A549 (cell line): ENCODE data around the gene FOXR1. TPM values are rescaled to one million over a fixed set of nuclear protein-coding genes. Genes with fewer than 3 reads are reported as not detected.

ENCODE experiments used
- ATAC-seq, 2 experiments: fragments of 200-7000 bp in 1 of 2; fragments of >200 bp in 1 of 2; cut with Nextera tagmentation in 1 of 2; cut with Tn5 transposase in 1 of 2; 3 replicates each; pipeline versions ENCODE4 v1.8.0 to v1.9.1; 2018 to 2020; ENCODE audit warnings: mild to moderate bottlenecking in 1 of 2, moderate library complexity in 1 of 2
- CTCF ChIA-PET: fragments of 300-600 bp; sonication (Branson Sonifier 250); formaldehyde crosslinking; extraction: SDS; loops from one replicate; lab custom pipeline; 2021; ENCODE audit warnings: antibody characterized with exemption, inconsistent platforms; lab: Yijun Ruan, JAX
- POLR2A ChIA-PET: fragments of 350-600 bp; formaldehyde crosslinking; extraction: SDS; loops from one replicate; lab custom pipeline; 2021; ENCODE audit warnings: antibody characterized with exemption, inconsistent platforms; lab: Yijun Ruan, JAX
- DNase-seq, 2 experiments: peaks; one replicate each; pipeline versions ENCODE4 v3.0.0 to v3.0.0-alpha.2; 2011 to 2016; ENCODE audit warnings: low read depth in 1 of 2, low spot score in 1 of 2
- FAIRE-seq: peaks from 2 replicates; lab custom pipeline; 2011; peaks lifted over from hg19 to GRCh38; lab: Jason Lieb, UNC
- H3K27ac ChIP-seq, 2 experiments: fragments of >200 bp; sonication (Bioruptor Twin); formaldehyde crosslinking; 3 replicates each; pipeline ENCODE4 v1.5.1; 2016 to 2017
- H3K4me1 ChIP-seq: fragments of >200 bp; sonication (Bioruptor Twin); formaldehyde crosslinking; 3 replicates; pipeline ENCODE4 v1.6.1; 2016
- H3K4me2 ChIP-seq: fragments of >200 bp; sonication (Bioruptor Twin); formaldehyde crosslinking; 3 replicates; pipeline ENCODE4 v1.6.1; 2016
- H3K4me3 ChIP-seq: fragments of >200 bp; sonication (Bioruptor Twin); formaldehyde crosslinking; 3 replicates; pipeline ENCODE4 v1.5.1; 2016
- H3K9me3 ChIP-seq: fragments of >200 bp; sonication (Bioruptor Twin); formaldehyde crosslinking; 3 replicates; pipeline ENCODE4 v1.6.1; 2016
- BHLHE40 ChIP-seq: IDR thresholded peaks from 2 replicates; pipeline ENCODE4 v1.6.1; 2012; ENCODE audit warnings: low read depth, low read length, inconsistent platforms
- CBX2 ChIP-seq: fragments of 200-600 bp; sonication (generic); IDR thresholded peaks from 2 replicates; pipeline ENCODE4 v1.6.1; 2016; ENCODE audit warnings: low read depth, mild to moderate bottlenecking, borderline replicate concordance
- CHD2 ChIP-seq: fragments of 150-350 bp; IDR thresholded peaks from 2 replicates; pipeline ENCODE4 v1.6.1; 2014; ENCODE audit warnings: low read length; ENCODE audit not compliant: partially characterized antibody
- E2F6 ChIP-seq: IDR thresholded peaks from 2 replicates; pipeline ENCODE4 v1.6.1; 2012; ENCODE audit warnings: low read depth, borderline replicate concordance
- ELK1 ChIP-seq: fragments of 150-350 bp; IDR thresholded peaks from 2 replicates; pipeline ENCODE4 v1.6.1; 2014; ENCODE audit warnings: low read depth, mild to moderate bottlenecking, low read length
- EP300 ChIP-seq, 2 experiments: fragments of >200 bp; sonication (Bioruptor Twin); formaldehyde crosslinking; IDR thresholded peaks; 2 replicates in 1 of 2; 3 replicates in 1 of 2; pipeline ENCODE4 v1.6.1; 2016 to 2017
- FOXS1 ChIP-seq: fragments of 250-450 bp; sonication (Bioruptor Pico); IDR thresholded peaks from 2 replicates; pipeline ENCODE4 v1.5.0; 2020; ENCODE audit warnings: mild to moderate bottlenecking, moderate library complexity
- HDAC2 ChIP-seq: fragments of 200-600 bp; sonication (generic); IDR thresholded peaks from 2 replicates; pipeline ENCODE4 v1.6.1; 2016
- HOXA7 ChIP-seq: fragments of 250-450 bp; sonication (Bioruptor Pico); IDR thresholded peaks from 2 replicates; pipeline ENCODE4 v1.5.0; 2020; ENCODE audit warnings: mild to moderate bottlenecking, moderate library complexity
- KDM1A ChIP-seq: fragments of 200-600 bp; sonication (generic); IDR thresholded peaks from 2 replicates; pipeline ENCODE4 v1.6.1; 2016; ENCODE audit warnings: low read depth, mild to moderate bottlenecking
- POLR2AphosphoS2 ChIP-seq: conservative IDR thresholded peaks from 2 replicates; pipeline ENCODE4 v1.6.1; 2012; ENCODE audit warnings: low read length, improper control_type of control experiment, inconsistent platforms
- RNF2 ChIP-seq: fragments of 200-600 bp; sonication (generic); IDR thresholded peaks from 2 replicates; pipeline ENCODE4 v1.6.1; 2016; ENCODE audit warnings: low read depth, mild to moderate bottlenecking, antibody characterized with exemption, moderate library complexity, borderline replicate concordance
- SREBF2 ChIP-seq: fragments of 450-650 bp; IDR thresholded peaks from 2 replicates; pipeline ENCODE4 v1.6.1; 2014; ENCODE audit warnings: mild to moderate bottlenecking, moderate library complexity
- TFCP2L1 ChIP-seq: fragments of 250-450 bp; sonication (Bioruptor Pico); IDR thresholded peaks from 2 replicates; pipeline ENCODE4 v1.5.0; 2021; ENCODE audit warnings: mild to moderate bottlenecking
- TP53 ChIP-seq: fragments of 250-450 bp; sonication (Bioruptor Pico); IDR thresholded peaks from 2 replicates; pipeline ENCODE4 v1.5.0; 2021; ENCODE audit warnings: mild to moderate bottlenecking, moderate library complexity
- ZC3H11A ChIP-seq: fragments of 450-650 bp; IDR thresholded peaks from 2 replicates; pipeline ENCODE4 v1.6.1; 2014; ENCODE audit warnings: antibody characterized with exemption, mild to moderate bottlenecking
- ZFP36 ChIP-seq: fragments of 450-650 bp; IDR thresholded peaks from 2 replicates; pipeline ENCODE4 v1.6.1; 2014; ENCODE audit warnings: borderline replicate concordance; ENCODE audit not compliant: partially characterized antibody
- ZSCAN20 ChIP-seq: fragments of 250-450 bp; sonication (Bioruptor Pico); IDR thresholded peaks from 2 replicates; pipeline ENCODE4 v1.8.0; 2022; ENCODE audit warnings: mild to moderate bottlenecking, moderate library complexity
- WGBS: methylation state at CpG from one replicate; pipeline ENCODE4 v1.1.6; 2017; ENCODE audit errors: missing lambda C conversion rate; 5-methylcytosine and 5-hydroxymethylcytosine counted together
- polyA plus RNA-seq, 4 experiments: library from polyadenylated mRNA; depleted of rRNA in 3 of 4; stranded (reverse); fragments of >200 nt; fragmentation: RNase III in 1 of 4; extraction: RNeasy Plus Mini Kit Qiagen cat#74134 plus additional on column Dnase treatment in 1 of 4; gene quantifications; 2 replicates in 3 of 4; 3 replicates in 1 of 4; pipeline ENCODE4 v1.2.3, GENCODE V29; 2011 to 2017
- TF ChIP-seq, protein P1 (sequence below): IDR thresholded peaks from 2 replicates; pipeline ENCODE4 v1.6.1; 2012
- TF ChIP-seq, protein P2 (sequence below): fragments of 200-600 bp; sonication (generic); IDR thresholded peaks from 2 replicates; pipeline ENCODE4 v1.6.1; 2016; ENCODE audit warnings: antibody characterized with exemption, mild to moderate bottlenecking, moderate library complexity

Gene FOXR1
- polyA plus RNA-seq, 2 of the 4 experiments (the other 2 are of a cell fraction), result not detected

DNA sequence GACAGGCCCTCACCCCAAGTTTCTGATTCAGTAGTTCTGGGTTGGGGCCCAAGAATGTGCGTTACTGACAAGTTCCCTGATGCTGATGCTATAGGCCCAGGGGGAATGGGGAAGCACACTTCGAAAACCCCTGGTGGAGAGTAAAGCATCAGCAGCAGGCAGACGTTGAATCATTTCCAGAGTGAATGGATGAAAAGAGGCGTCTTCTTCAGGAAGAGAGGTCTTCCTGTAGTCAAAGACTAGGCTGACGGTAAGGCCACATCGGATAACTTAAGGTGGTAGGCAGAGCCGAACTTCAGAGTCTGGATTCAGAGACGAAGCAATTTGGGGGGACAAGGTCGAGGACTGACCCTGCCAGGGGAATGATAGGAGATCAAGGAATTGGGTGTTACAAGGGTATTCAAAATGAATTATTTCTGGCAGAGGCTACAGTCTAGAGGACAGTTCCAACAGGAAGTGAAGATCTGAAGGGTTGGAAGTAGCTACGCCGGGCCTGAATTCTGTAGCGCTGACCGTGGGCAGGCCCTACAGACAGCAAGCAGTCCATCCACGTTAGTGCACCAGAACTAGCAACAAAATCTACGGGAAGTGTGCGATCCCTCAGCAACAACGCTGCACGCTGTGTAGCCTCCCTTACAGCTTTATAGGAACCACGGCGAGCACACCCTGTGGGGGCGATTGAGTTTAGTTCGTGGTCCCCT, 25.5 kb downstream of the FOXR1 start:
- ChIA-PET CTCF (interaction anchor here (1.2 to 1.4 kb wide), 2 partner anchors 34 to 59 kb away, joined by 4 to 5 read pairs; no protein-coding TSS in a partner anchor), POLR2A (interaction anchor here (0.6 to 2.3 kb wide), 2 partner anchors 21 to 102 kb away, joined by 3 to 10 read pairs; partner anchors contain the start of genes RPS25 and TRAPPC4)
- DNase-seq (peak; percentile 40 to 65), FAIRE-seq (no peak), ATAC-seq (peak; percentile 52 to 56; a peak in 5 of 6 replicates)
- no peaks in the 10 kb centered on the region for H3K9me3 ChIP-seq
- peaks cover 28% of the 10 kb centered on the region for H3K4me1 ChIP-seq
- H3K4me3 ChIP-seq, result peak overlapping the region; percentile 97
- TF ChIP-seq BHLHE40, result no peak
- no peak for TF ChIP-seq FOXS1 (CRISPR knock-in tag)
- no peak for TF ChIP-seq POLR2AphosphoS2
- no peak for TF ChIP-seq E2F6
- TF ChIP-seq CHD2, result no peak
- TF ChIP-seq ZC3H11A, result no peak
- TF ChIP-seq HOXA7 (CRISPR knock-in tag), result no peak
- no peak for TF ChIP-seq TP53 (CRISPR knock-in tag)
- no peak for TF ChIP-seq SREBF2
- TF ChIP-seq KDM1A, result no peak
- TF ChIP-seq EP300 (IDR thresholded peaks at IDR 0.05), result no peak
- no peak for TF ChIP-seq HDAC2
- TF ChIP-seq TFCP2L1, result no peak
- no peak for TF ChIP-seq RNF2
- no peak for TF ChIP-seq CBX2
- no peak for TF ChIP-seq ELK1
- no peak for TF ChIP-seq ZFP36
- TF ChIP-seq, protein P1, sequence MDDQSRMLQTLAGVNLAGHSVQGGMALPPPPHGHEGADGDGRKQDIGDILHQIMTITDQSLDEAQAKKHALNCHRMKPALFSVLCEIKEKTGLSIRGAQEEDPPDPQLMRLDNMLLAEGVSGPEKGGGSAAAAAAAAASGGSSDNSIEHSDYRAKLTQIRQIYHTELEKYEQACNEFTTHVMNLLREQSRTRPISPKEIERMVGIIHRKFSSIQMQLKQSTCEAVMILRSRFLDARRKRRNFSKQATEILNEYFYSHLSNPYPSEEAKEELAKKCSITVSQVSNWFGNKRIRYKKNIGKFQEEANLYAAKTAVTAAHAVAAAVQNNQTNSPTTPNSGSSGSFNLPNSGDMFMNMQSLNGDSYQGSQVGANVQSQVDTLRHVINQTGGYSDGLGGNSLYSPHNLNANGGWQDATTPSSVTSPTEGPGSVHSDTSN, result no peak
- TF ChIP-seq ZSCAN20 (CRISPR knock-in tag), result no peak
- TF ChIP-seq, protein P2, sequence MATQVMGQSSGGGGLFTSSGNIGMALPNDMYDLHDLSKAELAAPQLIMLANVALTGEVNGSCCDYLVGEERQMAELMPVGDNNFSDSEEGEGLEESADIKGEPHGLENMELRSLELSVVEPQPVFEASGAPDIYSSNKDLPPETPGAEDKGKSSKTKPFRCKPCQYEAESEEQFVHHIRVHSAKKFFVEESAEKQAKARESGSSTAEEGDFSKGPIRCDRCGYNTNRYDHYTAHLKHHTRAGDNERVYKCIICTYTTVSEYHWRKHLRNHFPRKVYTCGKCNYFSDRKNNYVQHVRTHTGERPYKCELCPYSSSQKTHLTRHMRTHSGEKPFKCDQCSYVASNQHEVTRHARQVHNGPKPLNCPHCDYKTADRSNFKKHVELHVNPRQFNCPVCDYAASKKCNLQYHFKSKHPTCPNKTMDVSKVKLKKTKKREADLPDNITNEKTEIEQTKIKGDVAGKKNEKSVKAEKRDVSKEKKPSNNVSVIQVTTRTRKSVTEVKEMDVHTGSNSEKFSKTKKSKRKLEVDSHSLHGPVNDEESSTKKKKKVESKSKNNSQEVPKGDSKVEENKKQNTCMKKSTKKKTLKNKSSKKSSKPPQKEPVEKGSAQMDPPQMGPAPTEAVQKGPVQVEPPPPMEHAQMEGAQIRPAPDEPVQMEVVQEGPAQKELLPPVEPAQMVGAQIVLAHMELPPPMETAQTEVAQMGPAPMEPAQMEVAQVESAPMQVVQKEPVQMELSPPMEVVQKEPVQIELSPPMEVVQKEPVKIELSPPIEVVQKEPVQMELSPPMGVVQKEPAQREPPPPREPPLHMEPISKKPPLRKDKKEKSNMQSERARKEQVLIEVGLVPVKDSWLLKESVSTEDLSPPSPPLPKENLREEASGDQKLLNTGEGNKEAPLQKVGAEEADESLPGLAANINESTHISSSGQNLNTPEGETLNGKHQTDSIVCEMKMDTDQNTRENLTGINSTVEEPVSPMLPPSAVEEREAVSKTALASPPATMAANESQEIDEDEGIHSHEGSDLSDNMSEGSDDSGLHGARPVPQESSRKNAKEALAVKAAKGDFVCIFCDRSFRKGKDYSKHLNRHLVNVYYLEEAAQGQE, result no peak
- H3K4me2 ChIP-seq, result peak overlapping the region; percentile 83
- peak overlapping the region; percentile 88 to 96 for H3K27ac ChIP-seq
- 43% methylated on average over 20 of the region's 22 CpGs for WGBS
